ENCODE data around the gene CASS4. TPM values are rescaled to one million over a fixed set of nuclear protein-coding genes. Genes with fewer than 3 reads are reported as not detected.

CASS4 gene
- total RNA-seq (14.9 and 17.7 TPM in 2 replicates), polyA plus RNA-seq (63.7 and 65.8 TPM in 2 replicates), polyA minus RNA-seq (ENCODE audit: low replicate concordance) (84.7 and 110 TPM in 2 replicates)
- polyA plus RNA-seq (2012) = 39.0 and 48.2 TPM in 2 replicates

- Histone ChIP-seq H3K27ac (ENCODE audit: insufficient read depth, low read length) (peak within 1 kb of the TSS; percentile 80), H3K36me3 (ENCODE audit: control insufficient read depth, insufficient read depth, low read length) (peaks cover 5% of the 10 kb centered on the region), H3K4me3 (replicated peaks in 1 of 4; ENCODE audit: control extremely low read depth in 1 of 4, insufficient read depth in 1 of 4, low read depth in 3 of 4, low read length in 4 of 4) (peak within 1 kb of the TSS; percentile 50 to 72 (median 68)), H3K9ac (ENCODE audit: insufficient read depth, low read length) (peak within 1 kb of the TSS; percentile 74), H2AFZ (ENCODE audit: low read length) (peak within 1 kb of the TSS; percentile 57), H4K20me1 (ENCODE audit: control insufficient read depth, extremely low read depth, insufficient read depth, low read length) (no peaks in the 10 kb centered on the region), H3K4me2 (ENCODE audit: extremely low read depth, insufficient read depth, low read length) (peak within 1 kb of the TSS; percentile 92), H3K9me3 (ENCODE audit: control insufficient read depth, insufficient read depth, low read depth, low read length) (no peaks in the 10 kb centered on the region), H3K79me2 (ENCODE audit: control insufficient read depth, insufficient read depth, low read length) (peaks cover 44% of the 10 kb centered on the region), H3K4me1 (ENCODE audit: control insufficient read depth, extremely low read depth, insufficient read depth, low read length) (peaks cover 11% of the 10 kb centered on the region), H3K27me3 (ENCODE audit: control insufficient read depth, insufficient read depth, low read length) (no peaks in the 10 kb centered on the region)
- DNase-seq (ENCODE audit: low read depth in 2 of 2) = peak; percentile 91 to 93
- TF ChIP-seq EZH2 (IDR thresholded peaks at IDR 0.05; ENCODE audit: low read length, missing control alignments) (no peak), CTCF (conservative IDR thresholded peaks at IDR 0.05 in 1 of 2, IDR thresholded peaks at IDR 0.05 in 1 of 2; ENCODE audit: low read depth in 1 of 2, low read length in 2 of 2) (peak in 1 of 2 donors; percentile 26)
Measured at GRCh38 chr20:56411759-56412472, at the start of gene CASS4. Gene CASS4, plus strand, starts transcription at chr20:56412260. Its CDS starts 199 bp downstream, at chr20:56412459.

- Histone ChIP-seq H3K9me3 (ENCODE audit: control insufficient read depth, insufficient read depth, low read depth, low read length) (no peaks in the 10 kb centered on the region), H4K20me1 (ENCODE audit: control insufficient read depth, extremely low read depth, insufficient read depth, low read length) (no peaks in the 10 kb centered on the region), H3K9ac (ENCODE audit: insufficient read depth, low read length) (no peak overlapping the region), H3K27ac (ENCODE audit: insufficient read depth, low read length) (no peak overlapping the region), H3K27me3 (ENCODE audit: control insufficient read depth, insufficient read depth, low read length) (no peaks in the 10 kb centered on the region), H3K4me3 (replicated peaks in 1 of 4; ENCODE audit: control extremely low read depth in 1 of 4, insufficient read depth in 1 of 4, low read depth in 3 of 4, low read length in 4 of 4) (no peak overlapping the region), H3K36me3 (ENCODE audit: control insufficient read depth, insufficient read depth, low read length) (peaks cover 1% of the 10 kb centered on the region), H3K79me2 (ENCODE audit: control insufficient read depth, insufficient read depth, low read length) (peaks cover 13% of the 10 kb centered on the region), H3K4me2 (ENCODE audit: extremely low read depth, insufficient read depth, low read length) (no peak overlapping the region), H2AFZ (ENCODE audit: low read length) (no peak overlapping the region), H3K4me1 (ENCODE audit: control insufficient read depth, extremely low read depth, insufficient read depth, low read length) (peaks cover 7% of the 10 kb centered on the region)
- TF ChIP-seq EZH2 (IDR thresholded peaks at IDR 0.05; ENCODE audit: low read length, missing control alignments) (no peak), CTCF (conservative IDR thresholded peaks at IDR 0.05 in 1 of 2, IDR thresholded peaks at IDR 0.05 in 1 of 2; ENCODE audit: low read depth in 1 of 2, low read length in 2 of 2) (no peak)
- no peak for DNase-seq (ENCODE audit: low read depth in 2 of 2)
Measured at GRCh38 chr20:56362833-56363413, 49.1 kb upstream of the CASS4 start.

- Histone ChIP-seq H3K27ac (ENCODE audit: insufficient read depth, low read length) (no peak overlapping the region), H2AFZ (ENCODE audit: low read length) (no peak overlapping the region), H3K27me3 (ENCODE audit: control insufficient read depth, insufficient read depth, low read length) (no peaks in the 10 kb centered on the region), H3K9me3 (ENCODE audit: control insufficient read depth, insufficient read depth, low read depth, low read length) (no peaks in the 10 kb centered on the region), H4K20me1 (ENCODE audit: control insufficient read depth, extremely low read depth, insufficient read depth, low read length) (no peaks in the 10 kb centered on the region), H3K9ac (ENCODE audit: insufficient read depth, low read length) (no peak overlapping the region), H3K4me1 (ENCODE audit: control insufficient read depth, extremely low read depth, insufficient read depth, low read length) (peaks cover 7% of the 10 kb centered on the region), H3K36me3 (ENCODE audit: control insufficient read depth, insufficient read depth, low read length) (peaks cover 1% of the 10 kb centered on the region), H3K4me2 (ENCODE audit: extremely low read depth, insufficient read depth, low read length) (no peak overlapping the region), H3K4me3 (replicated peaks in 1 of 4; ENCODE audit: control extremely low read depth in 1 of 4, insufficient read depth in 1 of 4, low read depth in 3 of 4, low read length in 4 of 4) (no peak overlapping the region), H3K79me2 (ENCODE audit: control insufficient read depth, insufficient read depth, low read length) (peaks cover 13% of the 10 kb centered on the region)
- TF ChIP-seq EZH2 (IDR thresholded peaks at IDR 0.05; ENCODE audit: low read length, missing control alignments) = no peak
- TF ChIP-seq CTCF (conservative IDR thresholded peaks at IDR 0.05 in 1 of 2, IDR thresholded peaks at IDR 0.05 in 1 of 2; ENCODE audit: low read depth in 1 of 2, low read length in 2 of 2) = no peak
- no peak for DNase-seq (ENCODE audit: low read depth in 2 of 2)
Measured at GRCh38 chr20:56363491-56363890, 48.6 kb upstream of the CASS4 start.

Measured in fibroblast of lung (primary cell).